ENCODE measurements around the gene S1PR1. TPM values are rescaled to one million over a fixed set of nuclear protein-coding genes. Genes with fewer than 3 reads are reported as not detected.

The S1PR1 gene
- total and polyA plus RNA-seq, 2 of the 13 experiments (the other 11 are each of a cell fraction or from before 2014, with no cell fraction given): not detected

GRCh38 chr1:101257500-101258325 is 20.9 kb downstream of the S1PR1 start (continued):
- TF ChIP-seq ZNF589 (CRISPR knock-in tag; conservative IDR thresholded peaks at IDR 0.05) (no peak), SIN3A (IDR thresholded peaks at IDR 0.05; ENCODE audit: borderline replicate concordance, low read depth, low read length) (no peak), CEBPB (IDR thresholded peaks at IDR 0.05; ENCODE audit: borderline replicate concordance, low read depth, low read length) (no peak), ZNF17 (CRISPR knock-in tag; IDR thresholded peaks at IDR 0.05) (no peak), ATF2 (CRISPR knock-in tag; IDR thresholded peaks at IDR 0.05) (0 out of 2 replicates have a peak, but pooled peaks have one; percentile 58), ZBTB33 (CRISPR knock-in tag; IDR thresholded peaks at IDR 0.05) (no peak), ZNF841 (CRISPR knock-in tag; IDR thresholded peaks at IDR 0.05; ENCODE audit: borderline replicate concordance) (no peak), KDM6A (CRISPR knock-in tag; IDR thresholded peaks at IDR 0.05; ENCODE audit: low read depth) (peak; percentile 86), ZNF354B (CRISPR knock-in tag; IDR thresholded peaks at IDR 0.05) (no peak), MXD4 (CRISPR knock-in tag; IDR thresholded peaks at IDR 0.05) (no peak; the same call in 1 of the 2 replicates), HMG20A (CRISPR knock-in tag; IDR thresholded peaks at IDR 0.05; ENCODE audit: borderline replicate concordance) (peak; percentile 51; the same call in 1 of the 2 replicates), ISL2 (CRISPR knock-in tag; IDR thresholded peaks at IDR 0.05) (peak; percentile 79), REPIN1 (CRISPR knock-in tag; IDR thresholded peaks at IDR 0.05; ENCODE audit: borderline replicate concordance, low read depth) (peak; percentile 23; the same call in 1 of the 2 replicates), ATF4 (CRISPR knock-in tag; IDR thresholded peaks at IDR 0.05) (no peak), HNF1B (CRISPR knock-in tag; IDR thresholded peaks at IDR 0.05) (peak; percentile 59; the same call in 1 of the 2 replicates), PHF8 (CRISPR knock-in tag; IDR thresholded peaks at IDR 0.05) (no peak), ZKSCAN8 (CRISPR knock-in tag; IDR thresholded peaks at IDR 0.05; ENCODE audit: borderline replicate concordance) (no peak), ZGPAT (CRISPR knock-in tag; IDR thresholded peaks at IDR 0.05) (no peak; the same call in 1 of the 2 replicates), YEATS2 (CRISPR knock-in tag; IDR thresholded peaks at IDR 0.05; ENCODE audit: borderline replicate concordance) (no peak), TAF1 (CRISPR knock-in tag; IDR thresholded peaks at IDR 0.05) (no peak), TCF7 (IDR thresholded peaks at IDR 0.05; ENCODE audit: low read depth) (peak; percentile 90)
